GM12892 (cell line): ENCODE results near the gene PYROXD2.

Experiments
- POLR2A ChIP-seq: IDR thresholded peaks from 2 replicates; pipeline ENCODE4 v1.6.1; 2011; ENCODE audit warnings: low read depth, low read length, control low read depth
- POLR2AphosphoS5 ChIP-seq: IDR thresholded peaks from 2 replicates; pipeline ENCODE4 v1.6.1; 2011; ENCODE audit warnings: low read depth, low read length, control low read depth

DNA sequence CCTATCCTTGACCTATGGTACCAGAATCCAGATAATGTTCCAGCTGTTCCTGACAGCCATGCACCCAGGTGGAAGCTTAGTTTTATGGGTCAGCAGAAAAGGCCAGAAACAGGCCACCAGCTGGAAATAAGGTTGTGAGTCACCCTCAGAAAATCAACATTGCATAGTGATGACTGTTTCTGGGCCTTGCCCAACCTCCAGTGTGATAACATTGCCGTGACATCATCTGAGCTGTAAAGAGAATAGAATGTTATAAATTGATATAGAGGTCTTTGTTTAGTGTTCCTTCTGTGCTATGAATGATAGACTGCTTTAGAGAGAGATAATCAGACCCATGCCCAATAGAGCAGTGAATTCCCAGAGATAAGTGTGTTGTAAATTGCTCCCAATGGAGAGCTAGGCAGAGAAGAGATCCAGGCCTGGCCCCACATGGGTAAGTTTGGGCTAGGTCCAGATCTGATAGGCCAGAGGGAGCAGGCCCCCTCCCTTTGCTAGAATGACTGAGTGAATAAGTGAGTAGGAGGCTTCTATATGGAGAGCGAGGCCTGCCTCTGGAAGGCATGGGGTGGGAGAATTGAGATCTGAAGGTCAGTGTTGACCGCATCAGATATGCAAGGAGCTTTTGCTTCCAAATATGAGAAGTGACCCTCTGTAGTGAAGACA, 46.0 kb upstream of the PYROXD2 start:
- no peak for TF ChIP-seq POLR2A
- no peak for TF ChIP-seq POLR2AphosphoS5
